NCI-H2227 (cell line): ENCODE data around the gene BLOC1S4.
A peak's percentile ranks its signal among the peaks of the same experiment; 100 is the strongest.

Experiments used
- DNase-seq: peaks from one replicate; lab custom pipeline; 2025; ENCODE audit not compliant: unreplicated experiment; lab: John Stamatoyannopoulos, UW

BLOC1S4 gene

GRCh38 chr4:6689506-6689960 is 26.4 kb upstream of the BLOC1S4 start:
- no peak for DNase-seq

- DNase-seq: no peak
Observed at GRCh38 chr4:6692379-6692778, 23.6 kb upstream of the BLOC1S4 start.

GRCh38 chr4:6692806-6693205 is 23.2 kb upstream of the BLOC1S4 start:
- no peak for DNase-seq

GRCh38 chr4:6693231-6694176 is 22.5 kb upstream of the BLOC1S4 start, which contains the start of gene S100P:
S100P (plus strand) TSS chr4:6693878; CDS start chr4:6693933, 55 bp downstream.
- no peak for DNase-seq

- no peak for DNase-seq
Observed at GRCh38 chr4:6694177-6694901, 21.6 kb upstream of the BLOC1S4 start.

DNA sequence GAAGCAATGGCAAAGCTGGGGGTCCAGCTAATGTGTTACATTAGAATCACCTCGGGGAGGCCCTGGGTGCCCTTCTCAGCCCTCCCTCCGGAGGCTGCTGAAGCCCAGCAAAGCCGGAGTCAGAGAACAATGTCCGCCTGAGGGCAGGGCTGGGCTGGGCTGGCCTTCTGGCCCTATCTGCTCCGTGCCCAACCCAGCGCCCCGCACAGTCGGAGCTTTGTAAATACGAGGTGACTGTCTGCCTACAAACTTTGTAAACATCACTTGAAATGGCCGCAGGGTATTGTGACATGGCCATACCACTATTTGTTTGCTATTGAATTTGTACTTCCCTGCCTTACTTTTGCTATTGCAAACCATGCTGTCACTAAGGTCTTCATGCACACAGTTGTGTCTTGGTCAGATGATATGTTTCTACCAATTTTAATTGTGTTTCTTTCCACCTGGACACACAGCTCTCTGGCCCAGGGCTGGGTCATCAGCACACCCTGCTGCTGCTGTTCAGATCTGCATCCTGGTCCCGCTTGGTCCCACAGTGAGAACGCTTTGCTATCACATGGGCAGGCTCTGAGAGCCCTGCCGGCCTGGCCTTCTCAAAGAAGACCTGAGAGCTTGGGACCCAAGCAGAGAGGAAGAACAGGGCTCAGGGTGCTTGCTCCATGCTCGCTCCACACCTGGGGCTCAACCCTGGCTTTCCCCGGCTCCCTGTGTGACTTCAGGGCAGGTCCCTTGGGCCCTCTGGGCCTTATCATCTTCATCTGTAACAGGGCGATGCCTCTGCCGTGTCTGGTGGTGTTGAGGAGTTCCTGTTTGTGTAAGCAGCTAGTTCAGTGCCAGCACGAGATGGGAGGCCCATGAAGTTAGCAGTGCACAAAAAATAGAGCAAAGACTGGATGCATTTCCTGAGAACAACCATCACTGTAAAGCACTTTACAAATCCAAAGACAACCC is 20.0 kb upstream of the BLOC1S4 start:
- DNase-seq: no peak

DNA sequence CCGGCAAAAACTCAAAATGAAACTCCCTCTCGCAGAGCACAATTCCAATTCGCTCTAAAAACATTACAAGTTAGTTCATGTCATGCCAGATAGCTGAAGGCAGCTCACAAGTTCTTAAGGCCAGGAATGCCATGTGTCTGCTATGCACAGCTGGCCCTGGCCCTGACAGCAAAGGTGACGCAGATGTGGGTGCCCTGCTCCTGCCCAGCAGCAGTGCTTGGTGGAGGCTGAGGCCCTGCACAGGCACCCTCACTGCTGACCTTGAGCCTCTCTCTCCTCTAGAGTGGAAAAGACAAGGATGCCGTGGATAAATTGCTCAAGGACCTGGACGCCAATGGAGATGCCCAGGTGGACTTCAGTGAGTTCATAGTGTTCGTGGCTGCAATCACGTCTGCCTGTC is 19.4 kb upstream of the BLOC1S4 start:
- DNase-seq: no peak

- DNase-seq: no peak
Observed at GRCh38 chr4:6697131-6697530, 18.8 kb upstream of the BLOC1S4 start.

- DNase-seq: no peak
Observed at GRCh38 chr4:6699388-6699787, 16.6 kb upstream of the BLOC1S4 start.

DNA sequence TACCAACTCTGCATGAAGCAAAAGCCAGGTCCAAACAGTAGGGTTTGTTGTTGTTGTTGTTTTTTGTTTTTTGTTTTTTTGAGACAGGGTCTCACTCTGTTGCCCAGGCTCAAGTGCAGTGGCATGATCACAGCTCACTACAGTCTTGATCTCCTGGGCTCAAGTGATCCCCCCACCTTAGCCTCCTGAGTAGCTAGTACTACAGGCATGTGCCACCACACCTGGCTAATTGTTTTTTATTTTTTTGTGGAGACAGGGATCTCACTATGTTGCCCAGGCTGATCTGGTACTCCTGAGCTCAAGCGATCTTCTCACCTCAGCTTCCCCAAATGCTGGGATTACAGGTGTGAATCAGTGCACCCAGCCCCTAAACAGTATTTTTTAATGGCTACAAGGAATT is 16.1 kb upstream of the BLOC1S4 start:
- no peak for DNase-seq

GRCh38 chr4:6701371-6701770 is 14.6 kb upstream of the BLOC1S4 start:
- DNase-seq: no peak

GRCh38 chr4:6702761-6703160 is 13.2 kb upstream of the BLOC1S4 start:
- no peak for DNase-seq

GRCh38 chr4:6703786-6704185 is 12.2 kb upstream of the BLOC1S4 start:
- DNase-seq: no peak

DNA sequence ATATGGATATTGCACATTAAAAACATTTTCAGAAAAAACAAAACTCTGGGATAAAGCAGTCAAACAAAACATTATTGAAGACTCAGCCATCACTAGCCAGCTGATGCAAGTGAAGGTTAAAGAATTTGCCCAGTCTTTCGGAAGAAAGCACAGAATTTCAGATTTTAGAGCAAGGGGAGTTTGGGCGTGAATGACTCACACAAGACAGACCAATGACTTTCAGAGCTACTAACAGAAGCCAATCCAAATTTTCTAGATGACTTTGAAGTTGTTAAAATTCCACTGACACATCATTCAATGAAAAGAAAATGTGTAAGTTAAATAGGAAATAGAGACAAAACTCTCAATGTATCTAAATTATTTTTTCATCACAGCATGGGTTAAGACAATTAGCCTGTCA is 10.3 kb upstream of the BLOC1S4 start:
- DNase-seq: no peak

- DNase-seq: no peak
Observed at GRCh38 chr4:6706173-6706572, 9.8 kb upstream of the BLOC1S4 start.

DNA sequence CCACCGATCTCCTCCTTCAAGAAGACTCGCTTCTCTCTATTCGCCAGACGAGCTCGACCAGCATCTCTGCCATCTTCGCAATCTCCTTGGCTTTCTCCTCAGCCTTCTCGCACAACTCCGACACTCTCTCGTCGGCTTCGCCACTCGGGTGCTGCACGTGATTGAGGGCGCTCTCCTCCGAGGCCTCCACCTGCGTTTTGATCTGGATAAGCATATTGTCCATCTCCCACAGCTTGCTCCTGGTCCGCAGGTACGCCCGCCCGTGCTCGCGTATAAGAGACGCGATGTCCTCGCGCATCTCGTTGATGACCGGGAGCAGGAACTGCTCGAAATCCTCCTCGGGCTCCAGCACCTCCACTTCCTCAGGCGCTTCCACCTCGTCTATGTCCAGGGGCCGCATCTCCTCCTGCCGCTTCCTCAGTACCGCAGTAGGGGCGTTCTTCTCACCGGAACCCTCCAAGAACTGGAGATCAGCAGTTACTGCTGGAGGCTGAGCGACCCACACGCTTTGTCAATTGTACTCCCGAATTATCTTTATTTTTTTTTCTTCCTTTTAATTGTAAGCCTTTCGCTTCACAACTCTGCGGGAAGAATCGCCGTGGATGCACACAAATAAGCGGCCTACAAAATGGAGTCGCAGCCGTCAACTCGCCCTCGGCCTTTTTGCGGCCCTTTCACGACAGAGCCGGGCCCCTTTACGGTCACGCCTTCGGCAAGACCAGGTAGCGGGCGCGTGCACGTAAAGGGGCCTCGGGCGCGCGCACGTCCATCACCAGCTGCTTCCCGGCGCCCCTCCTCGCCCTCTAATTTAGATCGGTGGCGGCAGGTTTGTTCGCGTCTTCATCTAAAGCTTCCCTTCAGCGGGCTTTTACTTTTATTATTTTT is 6.5 kb upstream of the BLOC1S4 start, which contains the start of gene MRFAP1L1:
MRFAP1L1 (minus strand) TSS at position 636 of the 885 bp plus-strand sequence; CDS start at position 400, 236 bp downstream.
- DNase-seq: peak; percentile 96

DNA sequence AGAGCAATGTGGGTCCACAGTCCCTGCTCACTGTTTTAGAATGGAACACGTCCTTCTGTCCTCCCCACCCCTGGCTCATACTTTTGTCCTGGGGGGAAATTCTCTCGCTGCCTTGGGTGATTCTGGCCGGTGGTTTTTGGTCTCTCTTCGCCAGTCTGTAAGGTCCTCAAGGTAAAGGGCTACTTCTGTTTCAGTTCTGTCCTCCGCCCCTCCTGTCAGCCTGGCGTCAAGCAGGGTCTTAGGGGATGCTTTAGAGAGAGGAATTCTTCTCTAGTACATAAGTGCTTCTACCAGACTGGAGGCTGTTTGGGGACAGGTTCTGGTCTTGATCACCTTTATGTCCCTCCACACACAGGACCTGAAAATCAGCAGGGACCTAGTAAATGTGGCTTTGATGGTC is 5.7 kb upstream of the BLOC1S4 start:
- DNase-seq: peak; percentile 17

DNA sequence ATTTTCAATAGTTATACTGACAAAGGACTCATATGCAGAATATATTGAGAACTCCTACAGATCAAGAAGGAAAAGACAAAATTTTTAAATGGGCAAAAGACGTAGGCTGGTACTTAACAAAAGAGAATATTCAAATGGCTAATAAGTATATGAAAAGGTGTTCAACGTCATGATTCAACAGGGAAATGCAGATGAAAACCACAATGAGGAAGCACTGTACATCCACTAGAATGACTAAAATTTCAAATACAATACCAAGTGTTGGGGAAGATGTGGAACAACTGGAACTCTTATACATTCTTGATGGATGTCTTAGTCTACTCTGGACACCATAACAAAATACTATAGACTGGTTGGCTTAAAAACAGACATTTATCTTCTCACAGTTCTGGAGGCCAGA is 5.0 kb upstream of the BLOC1S4 start:
- no peak for DNase-seq

DNA sequence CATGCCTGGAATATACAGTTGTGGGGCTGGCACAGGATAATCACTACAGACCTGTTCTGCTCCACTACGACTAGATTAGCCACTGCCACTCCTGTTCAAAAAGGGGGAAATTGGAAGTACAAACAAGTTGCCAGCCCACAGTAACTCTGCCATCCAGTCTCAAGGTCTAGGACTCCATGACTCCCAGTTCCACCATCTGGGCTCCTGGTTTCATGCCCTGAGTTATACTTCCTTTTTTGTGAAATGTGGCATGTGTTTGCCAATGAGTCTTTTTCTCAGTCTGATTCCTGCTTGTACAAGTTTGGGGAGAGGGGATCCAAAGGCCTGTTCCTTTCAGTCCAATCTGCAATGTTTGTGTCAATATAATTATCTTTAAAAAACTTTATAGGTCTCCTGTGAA is 1.0 kb upstream of the BLOC1S4 start:
- DNase-seq: no peak

DNA sequence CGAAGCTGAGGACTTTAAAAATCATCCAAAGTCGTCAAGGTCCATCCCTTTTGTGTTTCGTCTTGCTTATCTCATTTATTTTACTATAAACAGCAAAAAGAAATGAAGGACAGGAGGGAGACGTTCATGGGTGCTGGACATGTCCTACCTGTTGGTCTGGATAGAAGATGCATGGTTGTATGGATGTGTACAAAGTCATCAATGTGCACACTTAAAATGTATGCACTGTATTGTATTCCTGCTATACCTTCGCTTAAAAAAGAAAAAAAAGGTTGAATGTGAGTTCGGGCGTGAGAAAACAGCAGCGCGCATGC is 313 bp upstream of the BLOC1S4 start:
- no peak for DNase-seq
